ENCODE measurements around the gene UBE2Q2. TPM values are rescaled to one million over a fixed set of nuclear protein-coding genes. Genes with fewer than 3 reads are reported as not detected.

The UBE2Q2 gene
- total RNA-seq, 1 donor from 2014 or later: 33.6 TPM

- peaks cover 7% of the 10 kb centered on the region for H3K9me3 Mint-ChIP-seq (ENCODE audit: unreplicated experiment)
- no peak for TF ChIP-seq CTCF (IDR thresholded peaks at IDR 0.05; ENCODE audit: partially characterized antibody, unreplicated experiment)
- H3K4me1 Mint-ChIP-seq (ENCODE audit: low read depth, unreplicated experiment): peaks cover 4% of the 10 kb centered on the region
- H3K36me3 Mint-ChIP-seq (ENCODE audit: unreplicated experiment): no peaks in the 10 kb centered on the region
- peaks cover 3% of the 10 kb centered on the region for H3K27me3 Mint-ChIP-seq (ENCODE audit: unreplicated experiment)
- H3K27ac Mint-ChIP-seq (ENCODE audit: unreplicated experiment): no peak overlapping the region
- H3K4me3 Mint-ChIP-seq (ENCODE audit: unreplicated experiment): no peak overlapping the region
- no peak for DNase-seq
Observed at GRCh38 chr15:75927601-75928000, 84.4 kb downstream of the UBE2Q2 start.

DNA sequence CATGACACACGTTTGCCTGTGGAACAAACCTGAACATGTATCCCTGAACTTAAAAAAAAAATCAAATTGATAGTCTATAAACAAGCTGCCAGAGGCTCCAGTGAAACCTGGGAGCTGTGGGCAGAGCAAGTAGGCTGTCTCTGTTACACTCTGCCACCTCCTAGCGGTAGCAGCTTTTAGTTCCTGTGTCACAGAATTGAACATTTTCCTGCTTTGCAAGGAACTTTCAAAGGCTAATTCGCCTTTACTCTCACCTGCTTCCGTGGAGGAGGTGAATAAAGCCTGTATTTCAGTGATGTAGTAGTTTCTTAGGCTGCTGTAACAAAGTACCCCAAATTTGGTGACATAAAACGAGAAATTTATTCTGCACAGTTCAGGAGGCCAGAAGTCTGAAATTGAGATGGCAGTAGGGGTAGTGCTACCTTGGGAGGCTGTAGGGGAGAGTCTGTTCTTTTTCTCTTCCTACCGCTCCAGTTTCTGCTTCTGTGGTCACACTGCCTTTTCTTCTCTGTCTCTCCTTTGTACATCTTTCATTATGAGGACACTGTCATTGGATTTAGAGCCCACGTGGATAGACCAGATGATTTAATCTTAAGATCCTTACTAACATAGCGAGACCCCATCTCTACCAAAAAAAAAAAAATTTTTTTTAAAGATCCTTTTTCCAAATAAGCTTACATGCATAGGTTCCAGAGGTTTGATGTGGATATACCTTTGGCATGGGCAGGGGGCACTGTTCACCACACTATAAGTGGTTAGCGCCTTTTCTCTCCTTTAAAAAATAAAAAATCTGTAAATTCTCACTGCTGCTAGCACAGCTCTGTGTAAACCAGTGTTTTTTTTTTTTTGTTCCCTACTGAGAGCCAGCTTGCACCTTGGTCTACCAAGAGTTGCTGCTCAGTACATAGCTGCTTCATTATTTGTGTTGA, 85.7 kb downstream of the UBE2Q2 start:
- H3K9me3 Mint-ChIP-seq (ENCODE audit: unreplicated experiment): peaks cover 5% of the 10 kb centered on the region
- no peaks in the 10 kb centered on the region for H3K36me3 Mint-ChIP-seq (ENCODE audit: unreplicated experiment)
- peaks cover 4% of the 10 kb centered on the region for H3K4me1 Mint-ChIP-seq (ENCODE audit: low read depth, unreplicated experiment)
- H3K27ac Mint-ChIP-seq (ENCODE audit: unreplicated experiment): no peak overlapping the region
- peak; percentile 64 for TF ChIP-seq CTCF (IDR thresholded peaks at IDR 0.05; ENCODE audit: partially characterized antibody, unreplicated experiment)
- peak; percentile 59 for DNase-seq
- no peak overlapping the region for H3K4me3 Mint-ChIP-seq (ENCODE audit: unreplicated experiment)
- H3K27me3 Mint-ChIP-seq (ENCODE audit: unreplicated experiment): no peaks in the 10 kb centered on the region

- Mint-ChIP-seq H3K4me3 (ENCODE audit: unreplicated experiment) (no peak overlapping the region), H3K27ac (ENCODE audit: unreplicated experiment) (no peak overlapping the region), H3K4me1 (ENCODE audit: low read depth, unreplicated experiment) (peaks cover 4% of the 10 kb centered on the region), H3K27me3 (ENCODE audit: unreplicated experiment) (no peaks in the 10 kb centered on the region), H3K9me3 (ENCODE audit: unreplicated experiment) (peaks cover 5% of the 10 kb centered on the region), H3K36me3 (ENCODE audit: unreplicated experiment) (no peaks in the 10 kb centered on the region)
- no peak for TF ChIP-seq CTCF (IDR thresholded peaks at IDR 0.05; ENCODE audit: partially characterized antibody, unreplicated experiment)
- DNase-seq: no peak
Observed at GRCh38 chr15:75929799-75930565, 86.7 kb downstream of the UBE2Q2 start.

- TF ChIP-seq CTCF (IDR thresholded peaks at IDR 0.05; ENCODE audit: partially characterized antibody, unreplicated experiment): no peak
- H3K9me3 Mint-ChIP-seq (ENCODE audit: unreplicated experiment): peaks cover 5% of the 10 kb centered on the region
- DNase-seq: no peak
- no peak overlapping the region for H3K27ac Mint-ChIP-seq (ENCODE audit: unreplicated experiment)
- H3K27me3 Mint-ChIP-seq (ENCODE audit: unreplicated experiment): no peaks in the 10 kb centered on the region
- peaks cover 4% of the 10 kb centered on the region for H3K4me1 Mint-ChIP-seq (ENCODE audit: low read depth, unreplicated experiment)
- H3K4me3 Mint-ChIP-seq (ENCODE audit: unreplicated experiment): no peak overlapping the region
- H3K36me3 Mint-ChIP-seq (ENCODE audit: unreplicated experiment): no peaks in the 10 kb centered on the region
Observed at GRCh38 chr15:75930866-75931265, 87.6 kb downstream of the UBE2Q2 start.

Measured in glutamatergic neuron (in vitro differentiated cells).